ENCODE results near the gene EIF5A2.

DNA sequence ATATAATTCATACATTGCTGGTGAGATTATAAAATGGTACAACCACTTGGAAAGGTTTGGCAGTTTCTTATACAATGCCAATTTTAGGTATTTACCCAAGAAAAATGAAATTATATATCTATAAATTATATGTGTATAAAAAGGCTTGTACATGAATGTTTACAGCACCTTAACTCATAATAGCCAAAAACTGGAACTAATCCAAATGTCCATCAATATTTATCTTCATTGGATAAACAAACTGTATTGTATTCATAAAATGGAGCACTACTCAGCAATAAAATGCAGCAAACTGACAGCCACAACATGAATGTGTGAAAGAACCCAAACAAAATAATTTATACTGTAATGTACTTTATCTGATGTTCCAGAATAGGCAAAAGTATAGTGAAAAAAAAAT lies 33.6 kb upstream of the EIF5A2 start:
- TF ChIP-seq CREB1 (IDR thresholded peaks at IDR 0.05; ENCODE audit: low read depth) (no peak), CHD1 (IDR thresholded peaks at IDR 0.05; ENCODE audit: low read depth, low read length) (no peak), TAF1 (IDR thresholded peaks at IDR 0.05; ENCODE audit: borderline replicate concordance, low read depth, low read length) (no peak), POLR2A (IDR thresholded peaks at IDR 0.05; ENCODE audit: low read depth, low read length) (no peak), SMC3 (IDR thresholded peaks at IDR 0.05; ENCODE audit: borderline replicate concordance, low read length) (no peak), RAD21 (IDR thresholded peaks at IDR 0.05; ENCODE audit: insufficient read depth, low read depth, low read length) (no peak)
- TF ChIP-seq, protein P1, sequence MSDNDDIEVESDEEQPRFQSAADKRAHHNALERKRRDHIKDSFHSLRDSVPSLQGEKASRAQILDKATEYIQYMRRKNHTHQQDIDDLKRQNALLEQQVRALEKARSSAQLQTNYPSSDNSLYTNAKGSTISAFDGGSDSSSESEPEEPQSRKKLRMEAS (IDR thresholded peaks at IDR 0.05; ENCODE audit: low read depth, low read length) = no peak
